ENCODE measurements around the gene RPEL1.

GRCh38 chr10:103215601-103216000 lies 30.1 kb upstream of the RPEL1 start:
- TF ChIP-seq, protein P1, sequence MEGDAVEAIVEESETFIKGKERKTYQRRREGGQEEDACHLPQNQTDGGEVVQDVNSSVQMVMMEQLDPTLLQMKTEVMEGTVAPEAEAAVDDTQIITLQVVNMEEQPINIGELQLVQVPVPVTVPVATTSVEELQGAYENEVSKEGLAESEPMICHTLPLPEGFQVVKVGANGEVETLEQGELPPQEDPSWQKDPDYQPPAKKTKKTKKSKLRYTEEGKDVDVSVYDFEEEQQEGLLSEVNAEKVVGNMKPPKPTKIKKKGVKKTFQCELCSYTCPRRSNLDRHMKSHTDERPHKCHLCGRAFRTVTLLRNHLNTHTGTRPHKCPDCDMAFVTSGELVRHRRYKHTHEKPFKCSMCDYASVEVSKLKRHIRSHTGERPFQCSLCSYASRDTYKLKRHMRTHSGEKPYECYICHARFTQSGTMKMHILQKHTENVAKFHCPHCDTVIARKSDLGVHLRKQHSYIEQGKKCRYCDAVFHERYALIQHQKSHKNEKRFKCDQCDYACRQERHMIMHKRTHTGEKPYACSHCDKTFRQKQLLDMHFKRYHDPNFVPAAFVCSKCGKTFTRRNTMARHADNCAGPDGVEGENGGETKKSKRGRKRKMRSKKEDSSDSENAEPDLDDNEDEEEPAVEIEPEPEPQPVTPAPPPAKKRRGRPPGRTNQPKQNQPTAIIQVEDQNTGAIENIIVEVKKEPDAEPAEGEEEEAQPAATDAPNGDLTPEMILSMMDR (IDR thresholded peaks at IDR 0.05): no peak
- no peak for TF ChIP-seq POLR2A (IDR thresholded peaks at IDR 0.05)

Data from prostate gland (tissue), 2 donors.